ENCODE data around the gene NRCAM.

The NRCAM gene

DNA sequence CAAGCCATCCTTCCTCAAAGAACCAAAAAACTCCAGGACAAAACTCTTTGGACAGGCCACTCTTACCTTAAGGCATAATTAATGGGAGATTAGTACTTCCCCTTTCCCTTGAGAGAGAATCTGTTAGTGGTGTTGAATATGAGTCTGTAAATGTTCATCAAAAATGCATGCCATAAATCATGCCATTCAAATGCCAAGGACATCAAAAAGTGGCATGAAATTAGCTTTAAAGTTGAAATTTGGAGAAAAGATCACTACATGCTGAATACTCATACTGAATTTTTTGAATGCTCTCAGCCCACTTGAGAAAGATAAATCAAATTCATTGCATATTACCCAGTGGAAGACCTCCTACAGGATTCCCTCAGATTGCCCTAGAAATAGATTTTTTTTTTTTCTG lies 6.7 kb downstream of the NRCAM start:
- TF ChIP-seq, protein P1, sequence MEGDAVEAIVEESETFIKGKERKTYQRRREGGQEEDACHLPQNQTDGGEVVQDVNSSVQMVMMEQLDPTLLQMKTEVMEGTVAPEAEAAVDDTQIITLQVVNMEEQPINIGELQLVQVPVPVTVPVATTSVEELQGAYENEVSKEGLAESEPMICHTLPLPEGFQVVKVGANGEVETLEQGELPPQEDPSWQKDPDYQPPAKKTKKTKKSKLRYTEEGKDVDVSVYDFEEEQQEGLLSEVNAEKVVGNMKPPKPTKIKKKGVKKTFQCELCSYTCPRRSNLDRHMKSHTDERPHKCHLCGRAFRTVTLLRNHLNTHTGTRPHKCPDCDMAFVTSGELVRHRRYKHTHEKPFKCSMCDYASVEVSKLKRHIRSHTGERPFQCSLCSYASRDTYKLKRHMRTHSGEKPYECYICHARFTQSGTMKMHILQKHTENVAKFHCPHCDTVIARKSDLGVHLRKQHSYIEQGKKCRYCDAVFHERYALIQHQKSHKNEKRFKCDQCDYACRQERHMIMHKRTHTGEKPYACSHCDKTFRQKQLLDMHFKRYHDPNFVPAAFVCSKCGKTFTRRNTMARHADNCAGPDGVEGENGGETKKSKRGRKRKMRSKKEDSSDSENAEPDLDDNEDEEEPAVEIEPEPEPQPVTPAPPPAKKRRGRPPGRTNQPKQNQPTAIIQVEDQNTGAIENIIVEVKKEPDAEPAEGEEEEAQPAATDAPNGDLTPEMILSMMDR (IDR thresholded peaks at IDR 0.05; ENCODE audit: low read depth, low read length) = no peak
- in situ Hi-C loops (cut with HindIII; ENCODE audit: low sequenced_read_pairs) = no loop called here
- no peak for DNase-seq (ENCODE audit: low read depth, low spot score)
- H3K4me3 ChIP-seq (ENCODE audit: low read depth, low read length) = no peak overlapping the region

DNA sequence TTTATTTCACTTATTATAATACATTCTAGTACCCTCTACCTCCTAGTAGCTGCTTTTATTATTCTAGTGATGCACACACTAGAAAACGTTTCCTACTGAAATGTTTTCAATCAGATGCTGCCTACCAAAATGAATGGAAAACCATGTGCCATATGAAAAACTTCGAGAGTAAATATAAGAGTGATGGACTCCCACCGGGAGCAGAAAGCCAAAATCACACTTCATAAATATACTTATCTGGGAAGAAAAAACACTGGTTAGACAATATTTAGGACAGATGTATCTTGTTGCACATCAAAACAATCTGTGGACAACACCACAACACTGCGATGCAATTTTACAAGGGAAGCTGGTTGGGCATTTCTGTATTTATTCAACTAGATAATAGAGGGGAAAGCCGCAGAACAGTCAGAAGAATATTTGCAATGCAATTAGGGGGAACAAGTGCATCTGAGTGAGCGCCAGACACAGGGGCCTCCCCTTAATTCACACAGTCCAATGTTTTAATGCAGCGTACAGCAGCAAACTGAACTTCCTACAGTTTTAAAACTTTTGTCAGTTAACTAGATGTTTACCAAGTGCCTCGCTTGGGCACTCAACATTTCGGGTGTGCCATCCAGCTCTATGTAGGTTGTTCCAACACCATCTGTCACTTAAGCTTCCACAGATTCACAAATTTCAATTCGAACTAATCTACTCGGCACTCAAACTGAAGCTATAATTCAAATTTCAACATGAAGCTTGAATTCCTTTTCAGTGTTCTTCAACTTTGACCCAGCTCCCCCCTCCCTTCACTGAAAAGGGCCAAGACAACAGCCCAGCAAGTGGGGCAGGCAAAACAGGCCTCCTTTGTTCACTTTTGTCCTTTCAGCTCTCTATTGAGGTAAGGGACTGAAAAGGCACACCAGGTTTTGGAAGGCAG lies 7.4 kb downstream of the NRCAM start:
- TF ChIP-seq, protein P1 (IDR thresholded peaks at IDR 0.05; ENCODE audit: low read depth, low read length) = no peak
- in situ Hi-C loops (cut with HindIII; ENCODE audit: low sequenced_read_pairs) = no loop called here
- H3K4me3 ChIP-seq (ENCODE audit: low read depth, low read length) = no peak overlapping the region
- DNase-seq (ENCODE audit: low read depth, low spot score) = no peak

DNA sequence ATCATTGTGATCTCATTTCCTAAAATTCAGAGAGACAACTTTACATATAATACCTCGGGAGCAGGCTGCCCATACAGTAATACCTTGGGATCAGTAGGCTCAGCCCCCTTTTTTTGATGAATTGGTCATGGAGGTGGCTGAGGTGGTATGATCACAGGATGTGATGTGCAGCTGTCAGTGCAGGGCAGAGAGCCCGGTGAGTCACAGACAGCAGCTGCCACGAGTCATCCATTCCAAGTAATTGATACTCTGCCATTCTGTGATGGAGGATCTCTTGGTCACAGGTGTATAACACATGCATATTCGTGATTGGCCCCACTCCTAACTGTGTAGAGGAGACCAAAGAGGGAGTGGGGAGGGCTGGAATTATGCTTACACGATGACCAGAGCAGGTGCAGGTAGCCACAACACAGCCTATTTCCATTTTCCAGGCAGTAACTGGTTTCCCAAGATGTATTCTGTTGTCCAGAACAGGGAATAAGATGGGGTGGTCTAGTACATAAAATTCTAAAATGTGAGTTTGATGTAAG lies 14.1 kb downstream of the NRCAM start:
- H3K4me3 ChIP-seq (ENCODE audit: low read depth, low read length) = no peak overlapping the region
- DNase-seq (ENCODE audit: low read depth, low spot score) = no peak
- in situ Hi-C loops (cut with HindIII; ENCODE audit: low sequenced_read_pairs) = no loop called here
- TF ChIP-seq, protein P1 (IDR thresholded peaks at IDR 0.05; ENCODE audit: low read depth, low read length) = no peak

GRCh38 chr7:108441392-108441955 lies 14.8 kb downstream of the NRCAM start:
- in situ Hi-C loops (cut with HindIII; ENCODE audit: low sequenced_read_pairs) = no loop called here
- H3K4me3 ChIP-seq (ENCODE audit: low read depth, low read length) = no peak overlapping the region
- DNase-seq (ENCODE audit: low read depth, low spot score) = no peak
- TF ChIP-seq, protein P1 (IDR thresholded peaks at IDR 0.05; ENCODE audit: low read depth, low read length) = no peak

DNA sequence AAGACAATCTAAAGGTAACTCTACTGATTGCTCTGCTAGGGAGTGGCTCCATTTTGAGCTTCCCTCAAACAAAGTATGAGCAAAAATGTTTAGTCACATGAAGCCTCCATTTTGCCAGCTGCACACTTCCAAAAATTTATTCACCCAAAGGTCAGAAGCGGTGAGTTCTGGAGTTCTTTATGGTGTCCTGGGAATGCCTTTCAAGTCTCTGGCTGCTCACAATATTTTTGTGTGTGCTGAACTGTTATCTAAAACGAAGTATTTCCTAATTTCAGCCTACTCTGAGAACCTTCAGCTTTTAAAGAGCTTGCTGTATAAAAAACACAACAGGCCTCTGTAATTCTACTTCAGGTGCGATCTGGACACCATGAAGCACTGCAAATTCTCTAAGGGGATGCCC lies 15.6 kb downstream of the NRCAM start:
- TF ChIP-seq, protein P1 (IDR thresholded peaks at IDR 0.05; ENCODE audit: low read depth, low read length) = no peak
- in situ Hi-C loops (cut with HindIII; ENCODE audit: low sequenced_read_pairs) = no loop called here
- DNase-seq (ENCODE audit: low read depth, low spot score) = no peak
- H3K4me3 ChIP-seq (ENCODE audit: low read depth, low read length) = no peak overlapping the region

- H3K4me3 ChIP-seq (ENCODE audit: low read depth, low read length) = no peak overlapping the region
- in situ Hi-C loops (cut with HindIII; ENCODE audit: low sequenced_read_pairs) = no loop called here
- DNase-seq (ENCODE audit: low read depth, low spot score) = no peak
- TF ChIP-seq, protein P1 (IDR thresholded peaks at IDR 0.05; ENCODE audit: low read depth, low read length) = no peak
Observed at GRCh38 chr7:108436906-108437305, 19.3 kb downstream of the NRCAM start.
